GM10266 (cell line): Measurements from ENCODE around the gene LAMB4.

Experiments used
- DNase-seq: peaks from one replicate; pipeline ENCODE4 v3.0.0; 2012; ENCODE audit errors: extremely low spot score
- TF ChIP-seq, protein P1 (sequence below): IDR thresholded peaks from 2 replicates; pipeline ENCODE4 v1.5.1; 2012; ENCODE audit warnings: mild to moderate bottlenecking, low read depth; ENCODE audit not compliant: control insufficient read depth, insufficient read depth; ENCODE audit errors: missing control alignments

LAMB4 gene

DNA sequence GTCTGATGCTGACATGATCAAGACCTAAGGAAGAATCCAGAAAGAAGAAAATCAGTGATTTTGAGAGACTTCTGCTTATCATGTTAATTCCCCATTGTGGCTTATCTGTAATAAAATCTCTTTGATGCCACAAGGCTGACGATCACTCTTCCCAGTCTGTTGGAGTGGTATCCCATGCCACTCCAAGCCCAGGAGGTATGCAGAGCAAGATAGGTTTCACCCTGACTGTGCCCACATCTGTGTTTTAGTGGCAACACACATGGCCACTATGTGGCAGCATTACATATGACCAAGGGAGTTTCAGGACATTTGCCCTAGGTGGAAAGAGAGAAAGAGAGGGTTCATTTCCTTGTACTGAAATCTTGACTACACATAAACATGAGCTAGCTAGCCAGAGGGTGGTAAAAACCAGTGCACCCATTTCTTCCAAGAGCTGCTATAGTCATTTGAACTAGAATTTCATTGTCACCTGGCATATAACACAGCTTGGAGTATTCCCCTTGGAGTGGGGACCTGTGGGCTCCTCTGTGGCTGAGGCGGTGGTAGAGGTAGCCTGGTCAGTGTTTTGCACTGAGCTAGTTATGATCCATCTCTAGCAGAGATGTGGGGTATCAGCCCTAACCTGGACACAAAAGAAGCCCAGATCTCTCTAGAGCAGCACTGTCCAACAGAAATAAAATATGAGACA is 20.8 kb downstream of the LAMB4 start:
- TF ChIP-seq, protein P1, sequence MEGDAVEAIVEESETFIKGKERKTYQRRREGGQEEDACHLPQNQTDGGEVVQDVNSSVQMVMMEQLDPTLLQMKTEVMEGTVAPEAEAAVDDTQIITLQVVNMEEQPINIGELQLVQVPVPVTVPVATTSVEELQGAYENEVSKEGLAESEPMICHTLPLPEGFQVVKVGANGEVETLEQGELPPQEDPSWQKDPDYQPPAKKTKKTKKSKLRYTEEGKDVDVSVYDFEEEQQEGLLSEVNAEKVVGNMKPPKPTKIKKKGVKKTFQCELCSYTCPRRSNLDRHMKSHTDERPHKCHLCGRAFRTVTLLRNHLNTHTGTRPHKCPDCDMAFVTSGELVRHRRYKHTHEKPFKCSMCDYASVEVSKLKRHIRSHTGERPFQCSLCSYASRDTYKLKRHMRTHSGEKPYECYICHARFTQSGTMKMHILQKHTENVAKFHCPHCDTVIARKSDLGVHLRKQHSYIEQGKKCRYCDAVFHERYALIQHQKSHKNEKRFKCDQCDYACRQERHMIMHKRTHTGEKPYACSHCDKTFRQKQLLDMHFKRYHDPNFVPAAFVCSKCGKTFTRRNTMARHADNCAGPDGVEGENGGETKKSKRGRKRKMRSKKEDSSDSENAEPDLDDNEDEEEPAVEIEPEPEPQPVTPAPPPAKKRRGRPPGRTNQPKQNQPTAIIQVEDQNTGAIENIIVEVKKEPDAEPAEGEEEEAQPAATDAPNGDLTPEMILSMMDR: peak; percentile 62
- DNase-seq: peak; percentile 27

DNA sequence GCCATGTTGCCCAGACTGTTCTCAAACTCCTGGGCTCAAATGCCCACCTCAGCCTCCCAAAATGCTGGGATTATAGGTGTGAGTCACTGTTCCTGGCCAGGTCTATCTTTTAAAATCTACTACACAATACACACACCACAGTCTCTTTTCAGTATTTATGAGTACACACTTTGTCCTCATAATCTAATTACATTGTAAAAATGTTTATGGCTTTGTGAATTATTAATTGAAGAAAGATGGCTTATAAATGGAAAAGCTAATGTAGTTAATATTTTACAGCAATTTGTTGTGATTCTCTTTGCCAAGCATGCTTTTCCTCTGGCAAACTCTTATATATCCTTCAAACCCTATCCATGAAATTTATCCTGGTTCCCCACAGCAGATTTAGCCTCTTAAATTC is 22.0 kb downstream of the LAMB4 start:
- TF ChIP-seq, protein P1: no peak
- no peak for DNase-seq

DNA sequence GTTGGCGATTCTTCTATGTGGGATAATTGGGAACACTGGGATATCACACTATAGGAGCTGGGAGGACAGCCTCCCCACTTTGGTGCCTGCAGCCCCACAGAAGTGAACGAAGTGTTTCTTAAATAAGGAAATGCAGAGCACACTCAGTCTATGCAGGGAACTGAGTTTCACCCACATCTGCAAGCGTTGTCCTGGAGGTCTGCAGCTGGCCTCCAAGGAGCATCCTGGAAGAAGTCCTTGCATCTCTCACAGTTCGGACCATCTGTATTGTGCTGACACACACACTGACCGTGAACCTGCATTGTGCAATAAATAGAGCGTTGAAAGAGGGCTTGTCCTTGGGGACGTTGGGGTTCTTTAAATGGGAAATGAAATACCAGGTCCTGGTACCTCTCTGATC is 25.8 kb downstream of the LAMB4 start:
- TF ChIP-seq, protein P1: no peak
- no peak for DNase-seq

DNA sequence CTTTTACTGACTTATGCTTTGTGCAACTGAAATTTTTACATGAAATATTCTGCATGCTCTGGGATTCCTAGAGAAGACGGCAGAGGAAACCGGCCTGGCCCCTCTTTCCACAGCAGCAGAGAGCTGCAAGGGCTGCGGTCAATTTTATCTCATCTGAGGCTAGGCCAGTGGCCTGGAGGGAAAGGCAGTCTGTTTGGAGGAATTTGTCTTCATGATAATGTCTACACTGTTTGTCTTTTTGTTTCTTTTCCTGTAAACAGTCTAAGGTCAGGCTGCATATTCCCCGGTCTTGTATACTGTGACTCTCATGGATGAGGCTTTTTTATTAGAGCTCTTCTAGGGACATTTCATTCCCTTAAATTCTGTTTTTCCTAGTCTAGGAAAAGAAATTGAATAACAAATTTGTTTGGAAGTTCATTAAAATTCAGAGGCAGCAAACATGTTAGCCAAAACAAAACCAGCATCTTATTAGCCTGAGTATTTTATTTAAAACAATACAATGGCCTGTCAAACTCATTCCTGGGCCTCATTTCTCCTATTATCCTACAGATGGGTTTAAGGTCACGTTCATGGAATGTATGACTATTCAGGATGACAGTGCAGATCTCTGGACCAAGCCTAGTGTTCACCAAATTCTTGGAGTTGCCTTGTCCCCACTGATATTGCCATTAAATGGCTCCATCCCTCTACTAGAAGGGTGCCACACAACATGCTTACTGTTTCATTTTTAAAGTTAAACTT is 26.4 kb downstream of the LAMB4 start:
- DNase-seq: no peak
- TF ChIP-seq, protein P1: no peak

DNA sequence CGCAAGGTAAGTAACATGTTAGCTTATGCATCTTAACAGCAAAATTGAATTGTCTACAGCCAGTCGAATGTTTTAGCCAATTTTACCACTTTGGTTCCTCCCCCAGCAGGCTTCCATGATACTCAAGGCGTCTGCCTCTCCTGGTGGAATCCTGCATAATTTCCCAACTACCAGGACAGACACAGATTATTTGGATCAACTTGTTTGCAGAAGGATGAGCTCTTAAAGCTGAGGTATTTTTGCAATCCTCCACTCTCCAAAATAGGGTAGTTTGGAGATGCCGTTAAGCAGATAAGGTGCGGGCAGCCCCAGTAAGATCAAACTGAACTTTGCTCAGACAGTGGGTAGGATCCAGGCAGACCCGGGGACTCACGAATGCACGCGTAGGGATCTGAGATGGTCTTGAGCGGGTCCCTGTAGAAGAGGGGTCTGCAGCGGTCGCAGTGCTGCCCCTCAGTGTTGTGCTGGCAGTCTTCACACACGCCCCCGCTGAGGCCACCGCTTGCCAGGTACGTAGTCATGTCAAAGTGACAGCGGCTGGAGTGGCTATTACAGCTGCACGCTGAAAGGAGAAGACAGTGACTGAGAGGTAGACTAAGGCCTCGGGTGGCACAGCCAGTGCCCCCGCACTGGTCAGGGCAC is 27.4 kb downstream of the LAMB4 start:
- TF ChIP-seq, protein P1: no peak
- DNase-seq: no peak

DNA sequence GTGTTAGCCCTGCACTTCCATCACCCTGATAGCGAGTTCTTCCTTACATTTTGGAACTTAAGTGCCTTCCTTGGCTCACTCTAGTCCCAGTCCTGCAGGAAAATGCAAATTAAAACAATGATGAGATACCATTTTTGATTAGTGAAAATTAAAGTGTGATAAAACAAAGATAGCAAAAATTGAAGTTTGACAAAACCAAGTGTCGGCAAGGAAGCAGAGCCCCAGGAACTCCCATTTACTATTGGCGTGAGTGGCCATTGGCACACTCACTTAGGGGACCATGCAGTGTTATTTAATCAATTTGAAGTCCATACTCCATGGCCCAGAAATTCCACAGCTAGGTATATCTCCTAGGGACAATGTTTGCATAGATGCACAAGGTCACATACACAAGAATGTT is 28.4 kb downstream of the LAMB4 start:
- no peak for DNase-seq
- TF ChIP-seq, protein P1: no peak

DNA sequence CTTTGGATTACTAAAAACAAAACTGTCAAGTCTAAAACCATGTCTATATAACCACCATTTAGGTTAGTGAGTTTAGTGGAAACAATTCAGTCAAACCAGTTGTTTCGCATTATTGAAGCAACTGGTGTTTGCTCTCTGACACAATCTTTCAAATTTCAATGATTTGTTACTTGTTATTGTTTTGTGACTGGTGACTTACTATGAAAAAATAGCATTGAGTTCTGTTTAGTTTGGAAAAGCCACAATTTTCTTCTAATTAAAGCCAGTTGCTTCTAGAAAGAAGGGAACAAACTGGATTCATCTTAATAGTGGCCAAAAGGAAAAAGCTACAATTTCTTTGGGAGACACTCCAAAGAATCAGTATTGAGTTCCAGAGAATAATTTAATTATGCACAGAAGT is 30.4 kb downstream of the LAMB4 start:
- TF ChIP-seq, protein P1: no peak
- no peak for DNase-seq
